GM12878 (cell line): ENCODE results near the gene KCNK1. TPM values are rescaled to one million over a fixed set of nuclear protein-coding genes. Genes with fewer than 3 reads are reported as not detected.

Source experiments
- ATAC-seq: fragments of 200-7000 bp; cut with Tn5 transposase; 3 replicates; pipeline ENCODE4 v1.9.1; 2020; ENCODE audit warnings: mild to moderate bottlenecking, moderate library complexity
- BruUV-seq: library from RNA; stranded (reverse); fragments of 400-500 nt; replicated peaks from 2 replicates; lab custom pipeline; 2021; lab: Mats Ljungman, UMichigan
- CTCF ChIA-PET: fragments of 300-600 bp; sonication (Branson Sonifier 250); formaldehyde crosslinking; extraction: SDS; loops from one replicate; lab custom pipeline; 2021; ENCODE audit warnings: inconsistent platforms; lab: Yijun Ruan, JAX
- POLR2A ChIA-PET: fragments of 350-600 bp; formaldehyde crosslinking; extraction: SDS; loops from one replicate; lab custom pipeline; 2021; ENCODE audit warnings: inconsistent platforms; lab: Charles Lee
- RAD21 ChIA-PET: fragments of 300-600 bp; sonication (Branson Sonifier 250); formaldehyde crosslinking; loops from one replicate; lab custom pipeline; 2023; ENCODE audit warnings: antibody characterized with exemption; ENCODE audit not compliant: unreplicated experiment; lab: Charles Lee
- SMC1A ChIA-PET: fragments of 300-600 bp; sonication (Branson Sonifier 250); formaldehyde crosslinking; loops from one replicate; lab custom pipeline; 2023; ENCODE audit not compliant: unreplicated experiment, uncharacterized antibody; lab: Charles Lee
- DNase-seq: peaks from one replicate; pipeline ENCODE4 v3.0.0-alpha.2; 2011; ENCODE audit warnings: low read depth, low spot score
- FAIRE-seq: peaks from 3 replicates; lab custom pipeline; 2011; peaks lifted over from hg19 to GRCh38; lab: Jason Lieb, UNC
- H2AFZ ChIP-seq: 2 replicates; pipeline ENCODE4 v1.6.0; 2011; ENCODE audit warnings: low read depth, low read length, control low read depth; ENCODE audit not compliant: control insufficient read depth
- H3K27ac ChIP-seq: 2 replicates; pipeline ENCODE4 v1.5.1; 2011; ENCODE audit warnings: control low read depth; ENCODE audit not compliant: control insufficient read depth, insufficient read depth
- H3K27me3 ChIP-seq, 2 experiments: replicated peaks in 1 of 2; 2 replicates each; pipeline versions ENCODE4 v1.6.0 to v1.6.1; 2011; ENCODE audit warnings: low read length in 1 of 2; ENCODE audit not compliant: control insufficient read depth in 2 of 2, insufficient read depth in 2 of 2
- H3K36me3 ChIP-seq, 2 experiments: 2 replicates each; pipeline ENCODE4 v1.5.1; 2011; ENCODE audit warnings: low read length in 1 of 2; ENCODE audit not compliant: control insufficient read depth in 2 of 2, insufficient read depth in 2 of 2
- H3K4me1 ChIP-seq: 2 replicates; pipeline ENCODE4 v1.6.1; 2011; ENCODE audit warnings: mild to moderate bottlenecking, low read length, moderate library complexity, mixed read lengths; ENCODE audit not compliant: control insufficient read depth, insufficient read depth
- H3K4me2 ChIP-seq: 2 replicates; pipeline ENCODE4 v1.6.0; 2011; ENCODE audit warnings: control low read depth; ENCODE audit not compliant: control insufficient read depth, insufficient read depth
- H3K4me3 ChIP-seq: fragments of 200-600 bp; sonication (generic); 2 replicates; pipeline ENCODE4 v1.5.1; 2016
- H3K79me2 ChIP-seq: 2 replicates; pipeline ENCODE4 v1.6.0; 2011; ENCODE audit warnings: low read length; ENCODE audit not compliant: control insufficient read depth, insufficient read depth
- H3K9ac ChIP-seq: 2 replicates; pipeline ENCODE4 v1.8.0; 2011; ENCODE audit warnings: low read length, control low read depth, mixed read lengths; ENCODE audit not compliant: control insufficient read depth, insufficient read depth
- H3K9me3 ChIP-seq: replicated peaks from 3 replicates; pipeline ENCODE4 v1.5.1; 2011; ENCODE audit warnings: mild to moderate bottlenecking, low read length; ENCODE audit not compliant: control insufficient read depth, insufficient read depth
- H4K20me1 ChIP-seq: 2 replicates; pipeline ENCODE4 v1.6.0; 2011; ENCODE audit not compliant: control insufficient read depth, insufficient read depth
- BCLAF1 ChIP-seq: fragments of 450-650 bp; IDR thresholded peaks from 2 replicates; pipeline ENCODE4 v1.6.1; 2017; ENCODE audit warnings: antibody characterized with exemption, mild to moderate bottlenecking, moderate library complexity
- BRCA1 ChIP-seq: IDR thresholded peaks from 2 replicates; pipeline ENCODE4 v1.6.1; 2011; ENCODE audit warnings: low read depth, low read length, improper control_type of control experiment
- DPF2 ChIP-seq: fragments of 450-650 bp; IDR thresholded peaks from 2 replicates; pipeline ENCODE4 v1.6.1; 2017; ENCODE audit warnings: mild to moderate bottlenecking
- FOXM1 ChIP-seq: IDR thresholded peaks from 2 replicates; pipeline ENCODE4 v1.6.1; 2012; ENCODE audit warnings: low read depth, mild to moderate bottlenecking, inconsistent platforms, low read length, moderate library complexity
- HSF1 ChIP-seq: fragments of 150-350 bp; IDR thresholded peaks from 2 replicates; pipeline ENCODE4 v1.6.1; 2014; ENCODE audit warnings: mild to moderate bottlenecking, low read depth, low read length
- MYC ChIP-seq: IDR thresholded peaks from 2 replicates; pipeline ENCODE4 v1.6.1; 2011; ENCODE audit warnings: mild to moderate bottlenecking, low read length, moderate library complexity, inconsistent platforms; ENCODE audit not compliant: insufficient read depth, insufficient replicate concordance, insufficient read length, severe bottlenecking
- NFXL1 ChIP-seq: fragments of 450-650 bp; IDR thresholded peaks from 2 replicates; pipeline ENCODE4 v1.6.1; 2017; ENCODE audit warnings: antibody characterized with exemption, mild to moderate bottlenecking, borderline replicate concordance
- NKRF ChIP-seq: fragments of 450-650 bp; conservative IDR thresholded peaks from 2 replicates; pipeline ENCODE4 v1.6.1; 2017; ENCODE audit warnings: mild to moderate bottlenecking, moderate library complexity
- RAD51 ChIP-seq: fragments of 450-650 bp; IDR thresholded peaks from 2 replicates; pipeline ENCODE4 v1.6.1; 2016; ENCODE audit warnings: moderate library complexity, mild to moderate bottlenecking, inconsistent platforms
- SIX5 ChIP-seq: IDR thresholded peaks from 2 replicates; pipeline ENCODE4 v1.6.1; 2011; ENCODE audit warnings: mild to moderate bottlenecking, low read depth, low read length, moderate library complexity; ENCODE audit not compliant: severe bottlenecking
- TCF7 ChIP-seq: IDR thresholded peaks from 2 replicates; pipeline ENCODE4 v1.6.1; 2014; ENCODE audit warnings: antibody characterized with exemption, borderline replicate concordance
- ZBED1 ChIP-seq: IDR thresholded peaks from 2 replicates; pipeline ENCODE4 v1.6.1; 2016; ENCODE audit warnings: borderline replicate concordance
- ZBTB33 ChIP-seq: fragments of 450-650 bp; IDR thresholded peaks from 2 replicates; pipeline ENCODE4 v1.6.1; 2017; ENCODE audit warnings: mild to moderate bottlenecking
- WGBS: methylation state at CpG from one replicate; pipeline ENCODE4 v1.1.6; 2016; ENCODE audit warnings: low lambda C conversion rate; ENCODE audit not compliant: insufficient replicate concordance, insufficient coverage; ENCODE audit errors: missing lambda C conversion rate; 5-methylcytosine and 5-hydroxymethylcytosine counted together
- in situ Hi-C: fragments of 300-500 bp; cut with MboI; formaldehyde crosslinking; loops from 9 replicates; pipeline ENCODE4 v1.14.3; 2018; ENCODE audit warnings: mixed read lengths
- intact Hi-C: fragments of 100-400 bp; cut with micrococcal nuclease; formaldehyde crosslinking; loops from one replicate; pipeline ENCODE4 v1.14.2; 2022; ENCODE audit not compliant: unreplicated experiment
- polyA plus RNA-seq, 11 experiments: library from polyadenylated mRNA; depleted of rRNA in 4 of 11; unstranded in 6 of 11; stranded (reverse) in 5 of 11; fragments of >200 nt; fragmentation: Nextera tagmentation in 4 of 11; fragmentation: Illumina TruSeq in 1 of 11; extraction: Ambion mirVana in 4 of 11; extraction: Trizol in 1 of 11; gene quantifications; 1 replicate in 1 of 11; 2 replicates in 10 of 11; pipeline versions ENCODE4 v1.2.1 to v1.2.3, GENCODE V29; 2011 to 2016; ENCODE audit warnings: inconsistent platforms in 2 of 11, missing spikeins in 2 of 11, low read depth in 1 of 11
- total RNA-seq, 4 experiments: library from RNA; depleted of rRNA in 3 of 4; stranded (reverse); fragments of >200 nt in 3 of 4; fragmentation: Illumina TruSeq in 1 of 4; extraction: Trizol in 1 of 4; gene quantifications; 2 replicates each; pipeline versions ENCODE4 v1.2.1 to v1.2.3, GENCODE V29; 2013 to 2021

Gene KCNK1
- total and polyA plus RNA-seq, 10 of the 15 experiments (the other 5 are each of a cell fraction or from before 2014, with no cell fraction given) = 9.4 to 27.6 (median 15.1) TPM

- 27% methylated on average over 8 of the region's 8 CpGs for WGBS
- ATAC-seq (no peak), FAIRE-seq (no peak), DNase-seq (no peak)
- ChIA-PET RAD21 (interaction anchor here (1.4 kb wide), 1 partner anchor 8 kb away, joined by 3 read pairs; no protein-coding TSS in a partner anchor), SMC1A (interaction anchor here (1.1 to 4.8 kb wide), 7 partner anchors 10 to 195 kb away, joined by 3 to 24 read pairs (median 4); no protein-coding TSS in a partner anchor), POLR2A (interaction anchor here (1.1 to 1.2 kb wide), 2 partner anchors 17 to 22 kb away, joined by 3 read pairs; partner anchors contain the start of gene KCNK1), CTCF (no interaction called here)
- Histone ChIP-seq H3K27ac (no peak overlapping the region), H3K4me1 (peaks cover 18% of the 10 kb centered on the region), H3K4me2 (no peak overlapping the region), H4K20me1 (no peaks in the 10 kb centered on the region), H3K4me3 (no peak overlapping the region), H3K9me3 (no peaks in the 10 kb centered on the region; the same call in 1 of the 3 replicates), H3K36me3 (peaks cover 0 to 7% of the 10 kb centered on the region in 2 experiments; a peak in 3 of 4 replicates), H3K27me3 (no peaks in the 10 kb centered on the region), H3K79me2 (no peaks in the 10 kb centered on the region; the same call in 1 of the 2 replicates), H3K9ac (no peak overlapping the region), H2AFZ (no peak overlapping the region)
- in situ Hi-C loops = no loop called here
- intact Hi-C loops = no loop called here
- no TSS peak for BruUV-seq
- TF ChIP-seq NKRF (no peak), BCLAF1 (no peak), ZBED1 (no peak), DPF2 (no peak), SIX5 (no peak), RAD51 (no peak), NFXL1 (no peak), TCF7 (no peak), MYC (no peak), FOXM1 (no peak), BRCA1 (no peak), HSF1 (no peak), ZBTB33 (no peak)
These were observed 22.0 kb downstream of the KCNK1 start for GRCh38 chr1:233635765-233636502.
